HCT116 (cell line): ENCODE data around the gene NOD1.

ENCODE experiments used
- ATF3 ChIP-seq: IDR thresholded peaks from 2 replicates; pipeline ENCODE4 v1.6.1; 2012
- CEBPB ChIP-seq: IDR thresholded peaks from 2 replicates; pipeline ENCODE4 v1.6.1; 2012; ENCODE audit warnings: low read depth
- CTCF ChIP-seq, 3 experiments: fragments of 200-600 bp in 1 of 3; sonication (generic) in 1 of 3; IDR thresholded peaks in 2 of 3; conservative IDR thresholded peaks in 1 of 3; 2 replicates each; pipeline ENCODE4 v1.5.1; 2012 to 2017; ENCODE audit warnings: low read depth in 2 of 3, low read length in 2 of 3, antibody characterized with exemption in 1 of 3, borderline replicate concordance in 1 of 3, control low read depth in 1 of 3, mild to moderate bottlenecking in 1 of 3, mixed read lengths in 1 of 3, mixed run types in 1 of 3, moderate library complexity in 1 of 3; ENCODE audit not compliant: insufficient read depth in 1 of 3
- EGR1 ChIP-seq: IDR thresholded peaks from 2 replicates; pipeline ENCODE4 v1.6.1; 2012; ENCODE audit warnings: low read depth
- POLR2A ChIP-seq: IDR thresholded peaks from 2 replicates; pipeline ENCODE4 v1.7.0; 2011; ENCODE audit warnings: borderline replicate concordance; ENCODE audit not compliant: insufficient read depth, insufficient read length; ENCODE audit errors: extremely low read depth
- POLR2AphosphoS5 ChIP-seq: IDR thresholded peaks from 2 replicates; pipeline ENCODE4 v1.6.1; 2011; ENCODE audit warnings: mild to moderate bottlenecking, low read depth, low read length, moderate library complexity
- RAD21 ChIP-seq: IDR thresholded peaks from 2 replicates; pipeline ENCODE4 v1.6.1; 2012; ENCODE audit warnings: low read depth, mild to moderate bottlenecking
- TCF7L2 ChIP-seq: IDR thresholded peaks from 2 replicates; pipeline ENCODE4 v1.7.0; 2011; ENCODE audit warnings: borderline replicate concordance, inconsistent platforms; ENCODE audit not compliant: insufficient read depth, insufficient read length; ENCODE audit errors: extremely low read depth
- YY1 ChIP-seq: IDR thresholded peaks from 2 replicates; pipeline ENCODE4 v1.6.1; 2011; ENCODE audit warnings: low read length, low read depth, moderate library complexity, mild to moderate bottlenecking; ENCODE audit not compliant: insufficient replicate concordance; ENCODE audit errors: extremely low read depth
- ZFX ChIP-seq: fragments of 450-650 bp; IDR thresholded peaks from 2 replicates; pipeline ENCODE4 v1.6.1; 2017
- ZNF274 ChIP-seq: fragments of 200-500 bp; sonication (Bioruptor generic); IDR thresholded peaks from 2 replicates; pipeline ENCODE4 v1.6.1; 2014; ENCODE audit warnings: mild to moderate bottlenecking, low read depth, low read length, inconsistent platforms

- TF ChIP-seq CEBPB: no peak
- TF ChIP-seq CTCF (IDR thresholded peaks at IDR 0.05 in 2 of 3, conservative IDR thresholded peaks at IDR 0.05 in 1 of 3; ENCODE audit: borderline replicate concordance in 1 of 3, insufficient read depth in 1 of 3, low read depth in 2 of 3, low read length in 2 of 3): no peak
- no peak for TF ChIP-seq POLR2A
- TF ChIP-seq ZFX: no peak
- TF ChIP-seq TCF7L2: no peak
- no peak for TF ChIP-seq YY1
- no peak for TF ChIP-seq ZNF274
- TF ChIP-seq POLR2AphosphoS5: no peak
- TF ChIP-seq RAD21: no peak
- TF ChIP-seq ATF3: no peak
- no peak for TF ChIP-seq EGR1
Measured at GRCh38 chr7:30458311-30458710, 20.3 kb downstream of the NOD1 start.
